HFFc6 (cell line): Measurements from ENCODE around the gene BMPR1B. TPM values are rescaled to one million over a fixed set of nuclear protein-coding genes. Genes with fewer than 3 reads are reported as not detected.

ENCODE experiments used
- DNase-seq: peaks from one replicate; pipeline ENCODE4 v3.0.0-alpha.2; 2018
- H3K27ac Mint-ChIP-seq: 2 replicates; pipeline ENCODE4 v1.8.0; 2020; ENCODE audit warnings: mild to moderate bottlenecking, mixed read lengths
- H3K27me3 Mint-ChIP-seq: 2 replicates; pipeline ENCODE4 v1.8.0; 2021; ENCODE audit warnings: mild to moderate bottlenecking, moderate library complexity, mixed read lengths; ENCODE audit not compliant: insufficient read depth
- H3K36me3 Mint-ChIP-seq: 2 replicates; pipeline ENCODE4 v1.8.0; 2021; ENCODE audit warnings: low read depth, mixed read lengths
- H3K4me1 Mint-ChIP-seq: 2 replicates; pipeline ENCODE4 v1.8.0; 2020; ENCODE audit warnings: low read depth, mixed read lengths
- H3K4me3 Mint-ChIP-seq: 2 replicates; pipeline ENCODE4 v1.8.0; 2020; ENCODE audit warnings: mild to moderate bottlenecking, moderate library complexity, mixed read lengths
- H3K9me3 Mint-ChIP-seq: 2 replicates; pipeline ENCODE4 v1.8.0; 2020; ENCODE audit warnings: mild to moderate bottlenecking, mixed read lengths
- CTCF ChIP-seq: fragments of 200-600 bp; sonication (generic); IDR thresholded peaks from 2 replicates; pipeline ENCODE4 v1.5.0; 2021; ENCODE audit warnings: antibody characterized with exemption, mild to moderate bottlenecking
- total RNA-seq, 6 experiments: library from RNA; stranded (reverse); fragmentation: NEBNext Ultra II Directional; extraction: Animal tissue kit (Norgen Biotek cat#: 25700); gene quantifications; 2 replicates in 1 of 6; 3 replicates in 5 of 6; pipeline ENCODE4 v1.2.3, GENCODE V29; 2021

The BMPR1B gene
- total RNA-seq, 6 experiments from 2014 or later, result not detected

GRCh38 chr4:95180531-95181242 is 422.9 kb downstream of the BMPR1B start:
- Mint-ChIP-seq H3K36me3 (no peaks in the 10 kb centered on the region), H3K27ac (no peak overlapping the region), H3K27me3 (peaks cover 10% of the 10 kb centered on the region), H3K9me3 (no peaks in the 10 kb centered on the region), H3K4me1 (no peaks in the 10 kb centered on the region), H3K4me3 (no peak overlapping the region)
- TF ChIP-seq CTCF, result no peak
- DNase-seq, result no peak

- Mint-ChIP-seq H3K4me1 (no peaks in the 10 kb centered on the region), H3K27ac (no peak overlapping the region)
Measured at GRCh38 chr4:95181243-95181995, 423.7 kb downstream of the BMPR1B start.

GRCh38 chr4:95181996-95182306 is 424.2 kb downstream of the BMPR1B start:
- no peaks in the 10 kb centered on the region for H3K4me1 Mint-ChIP-seq
- DNase-seq, result no peak
- no peak overlapping the region for H3K4me3 Mint-ChIP-seq
- H3K36me3 Mint-ChIP-seq, result no peaks in the 10 kb centered on the region
- H3K9me3 Mint-ChIP-seq, result no peaks in the 10 kb centered on the region
- no peak for TF ChIP-seq CTCF
- H3K27me3 Mint-ChIP-seq, result peaks cover 10% of the 10 kb centered on the region
- H3K27ac Mint-ChIP-seq, result no peak overlapping the region

More at GRCh38 chr4:95181243-95181995, 423.7 kb downstream of the BMPR1B start:
- Mint-ChIP-seq H3K9me3 (no peaks in the 10 kb centered on the region), H3K4me3 (no peak overlapping the region), H3K36me3 (no peaks in the 10 kb centered on the region), H3K27me3 (peaks cover 10% of the 10 kb centered on the region)
- no peak for DNase-seq
- no peak for TF ChIP-seq CTCF

GRCh38 chr4:95183656-95184408 is 426.1 kb downstream of the BMPR1B start:
- no peak for TF ChIP-seq CTCF
- Mint-ChIP-seq H3K36me3 (no peaks in the 10 kb centered on the region), H3K4me3 (no peak overlapping the region), H3K27ac (no peak overlapping the region), H3K27me3 (peaks cover 6% of the 10 kb centered on the region), H3K9me3 (no peaks in the 10 kb centered on the region), H3K4me1 (no peaks in the 10 kb centered on the region)
- no peak for DNase-seq

DNA sequence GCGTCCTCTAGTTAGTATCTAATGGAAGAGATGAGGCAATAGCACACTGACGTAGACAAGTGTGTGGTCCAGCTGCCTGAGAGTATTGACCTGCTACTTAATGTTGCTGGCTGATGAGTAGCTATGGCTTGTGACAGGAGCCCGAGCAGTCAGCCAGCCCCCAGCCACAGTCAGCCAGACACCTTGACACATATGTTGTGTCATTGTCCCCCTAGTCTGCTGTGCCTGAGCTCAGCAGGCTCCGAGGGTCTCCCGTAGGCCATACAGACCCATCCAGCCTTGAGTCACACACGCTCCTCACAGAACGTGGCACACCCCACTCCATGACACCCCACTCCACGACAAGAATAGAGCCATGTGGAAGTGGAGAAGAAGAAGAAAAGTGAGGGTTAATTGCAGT is 428.9 kb downstream of the BMPR1B start:
- H3K4me3 Mint-ChIP-seq, result no peak overlapping the region
- no peak overlapping the region for H3K27ac Mint-ChIP-seq
- peaks cover 4% of the 10 kb centered on the region for H3K27me3 Mint-ChIP-seq
- no peak for TF ChIP-seq CTCF
- no peaks in the 10 kb centered on the region for H3K36me3 Mint-ChIP-seq
- no peak for DNase-seq
- no peaks in the 10 kb centered on the region for H3K9me3 Mint-ChIP-seq
- H3K4me1 Mint-ChIP-seq, result no peaks in the 10 kb centered on the region
